T-cell (primary cell): ENCODE results near the gene EFCAB6. TPM values are rescaled to one million over a fixed set of nuclear protein-coding genes. Genes with fewer than 3 reads are reported as not detected.

ENCODE experiments used
- ATAC-seq, 4 experiments: fragments of 200-7000 bp in 3 of 4; fragments of 150-1000 bp in 1 of 4; cut with Tn5 transposase; replicated peaks in 1 of 4; 1 replicate in 3 of 4; 2 replicates in 1 of 4; pipeline ENCODE4 v1.10.0; 2021; ENCODE audit warnings: moderate library complexity in 3 of 4, mild to moderate bottlenecking in 2 of 4, moderate number of reproducible peaks in 1 of 4
- CTCF ChIA-PET, 2 donors: fragments of 300-600 bp; sonication (Branson Sonifier 250); formaldehyde crosslinking; loops; one replicate each; lab custom pipeline; 2022; ENCODE audit warnings: antibody characterized with exemption in 2 of 2; lab: Charles Lee
- POLR2A ChIA-PET, 2 donors: fragments of 300-600 bp; sonication (Branson Sonifier 250); formaldehyde crosslinking; loops; one replicate each; lab custom pipeline; 2022; ENCODE audit warnings: antibody characterized with exemption in 2 of 2; lab: Charles Lee
- DNase-seq, 35 experiments: peaks; one replicate each; pipeline versions ENCODE4 v3.0.0 to v3.0.0-alpha.2; 2013 to 2023
- H3K27ac ChIP-seq: one replicate; pipeline ENCODE4 v1.5.1; 2013; ENCODE audit warnings: low read length
- H3K27me3 ChIP-seq, 2 experiments: replicated peaks in 1 of 2; 1 replicate in 1 of 2; 2 replicates in 1 of 2; pipeline versions ENCODE4 v1.6.1 to v1.7.0; 2013; ENCODE audit warnings: low read length in 1 of 2, mixed read lengths in 1 of 2; ENCODE audit not compliant: control insufficient read depth in 2 of 2, insufficient read depth in 2 of 2; ENCODE audit errors: extremely low read depth in 1 of 2
- H3K36me3 ChIP-seq, 2 donors: 1 replicate in 1 of 2; 2 replicates in 1 of 2; pipeline versions ENCODE4 v1.6.1 to v1.7.0; 2013; ENCODE audit warnings: low read length in 1 of 2; ENCODE audit not compliant: control insufficient read depth in 2 of 2, insufficient read depth in 1 of 2; ENCODE audit errors: extremely low read depth in 1 of 2
- H3K4me1 ChIP-seq, 2 experiments: 1 replicate in 1 of 2; 2 replicates in 1 of 2; pipeline versions ENCODE4 v1.6.1 to v1.7.0; 2013; ENCODE audit warnings: low read length in 2 of 2, mixed read lengths in 1 of 2; ENCODE audit not compliant: insufficient read depth in 2 of 2, control insufficient read depth in 1 of 2; ENCODE audit errors: extremely low read depth in 1 of 2
- H3K4me3 ChIP-seq, 2 donors: 1 replicate in 1 of 2; 2 replicates in 1 of 2; pipeline versions ENCODE4 v1.5.1 to v1.7.0; 2013; ENCODE audit warnings: mild to moderate bottlenecking in 2 of 2, low read length in 1 of 2, moderate library complexity in 1 of 2; ENCODE audit not compliant: control insufficient read depth in 1 of 2; ENCODE audit errors: extremely low read depth in 1 of 2
- H3K9me3 ChIP-seq: 2 replicates; pipeline ENCODE4 v1.7.0; 2013
- H3K27ac Mint-ChIP-seq, 2 donors: one replicate each; pipeline ENCODE4 v1.8.0; 2020 to 2021; ENCODE audit warnings: mild to moderate bottlenecking in 2 of 2, mixed read lengths in 2 of 2
- H3K27me3 Mint-ChIP-seq, 2 donors: one replicate each; pipeline ENCODE4 v1.8.0; 2021 to 2022; ENCODE audit warnings: mixed read lengths in 2 of 2
- H3K36me3 Mint-ChIP-seq: one replicate; pipeline ENCODE4 v1.8.0; 2021; ENCODE audit warnings: mixed read lengths
- H3K4me1 Mint-ChIP-seq, 3 donors: one replicate each; pipeline ENCODE4 v1.8.0; 2020 to 2022; ENCODE audit warnings: mixed read lengths in 3 of 3, mild to moderate bottlenecking in 1 of 3
- H3K4me3 Mint-ChIP-seq, 3 donors: one replicate each; pipeline ENCODE4 v1.8.0; 2020 to 2022; ENCODE audit warnings: mild to moderate bottlenecking in 3 of 3, mixed read lengths in 3 of 3, moderate library complexity in 3 of 3
- H3K9me3 Mint-ChIP-seq, 3 donors: one replicate each; pipeline ENCODE4 v1.8.0; 2020 to 2022; ENCODE audit warnings: mixed read lengths in 3 of 3
- WGBS: methylation state at CpG from one replicate; pipeline ENCODE4 v1.1.5; 2013; ENCODE audit warnings: missing lambda C conversion rate; ENCODE audit not compliant: insufficient coverage; 5-methylcytosine and 5-hydroxymethylcytosine counted together
- total RNA-seq, 35 experiments: library from RNA in 6 of 35; stranded (reverse) in 6 of 35; fragments of 120-200 nt in 1 of 35; gene quantifications; one replicate each; pipeline versions ENCODE4 v1.2.1 to v1.2.4 and lab custom pipeline; 2013 to 2026

EFCAB6 gene
- total RNA-seq, 5 donors from 2014 or later (not counting 1 experiment from before 2014, with no cell fraction given) = 0.26 to 0.89 (median 0.53) TPM

DNA sequence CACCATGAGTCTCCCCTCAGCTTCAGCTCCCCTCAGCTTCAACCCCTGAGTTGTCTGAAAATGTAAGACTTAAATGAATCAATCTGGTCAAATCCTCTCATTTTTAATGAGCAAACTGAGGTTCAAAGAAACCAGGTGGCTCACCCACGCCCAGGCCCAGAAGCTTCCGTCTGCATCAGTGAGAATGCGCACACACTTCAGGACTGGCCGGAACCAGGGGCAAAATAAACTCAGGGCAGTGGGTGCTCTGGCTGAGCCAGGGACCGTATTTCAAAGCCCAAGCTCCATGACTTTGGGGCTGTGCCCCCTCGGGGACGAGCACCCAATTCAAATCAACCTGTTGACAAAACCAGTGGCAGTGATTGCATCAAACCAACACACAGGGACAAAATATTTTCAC, 47.1 kb upstream of the EFCAB6 start:
- 70% methylated on average over 6 of the region's 7 CpGs for WGBS
- H3K27ac ChIP-seq = no peak overlapping the region
- H3K27ac Mint-ChIP-seq = no peak overlapping the region
- H3K36me3 ChIP-seq = no peaks in the 10 kb centered on the region
- peaks cover 46 to 77% of the 10 kb centered on the region in 2 donors for H3K27me3 Mint-ChIP-seq
- H3K4me3 ChIP-seq = no peak overlapping the region
- H3K9me3 ChIP-seq = no peaks in the 10 kb centered on the region
- no peak for DNase-seq
- POLR2A ChIA-PET = no interaction called here
- no peak for ATAC-seq
- peaks cover 0 to 2% of the 10 kb centered on the region in 2 experiments for H3K4me1 ChIP-seq
- H3K27me3 ChIP-seq = peaks cover 14 to 63% of the 10 kb centered on the region in 2 experiments
- CTCF ChIA-PET = interaction anchor here in 1 of 2 donors (0.6 kb wide), 1 partner anchor 1014 kb away, joined by 3 read pairs; no protein-coding TSS in a partner anchor
- peaks cover 3 to 12% (median 3%) of the 10 kb centered on the region in 3 donors for H3K9me3 Mint-ChIP-seq
- peaks cover 0 to 8% (median 4%) of the 10 kb centered on the region in 3 donors for H3K4me1 Mint-ChIP-seq
- no peaks in the 10 kb centered on the region for H3K36me3 Mint-ChIP-seq
- no peak overlapping the region for H3K4me3 Mint-ChIP-seq

DNA sequence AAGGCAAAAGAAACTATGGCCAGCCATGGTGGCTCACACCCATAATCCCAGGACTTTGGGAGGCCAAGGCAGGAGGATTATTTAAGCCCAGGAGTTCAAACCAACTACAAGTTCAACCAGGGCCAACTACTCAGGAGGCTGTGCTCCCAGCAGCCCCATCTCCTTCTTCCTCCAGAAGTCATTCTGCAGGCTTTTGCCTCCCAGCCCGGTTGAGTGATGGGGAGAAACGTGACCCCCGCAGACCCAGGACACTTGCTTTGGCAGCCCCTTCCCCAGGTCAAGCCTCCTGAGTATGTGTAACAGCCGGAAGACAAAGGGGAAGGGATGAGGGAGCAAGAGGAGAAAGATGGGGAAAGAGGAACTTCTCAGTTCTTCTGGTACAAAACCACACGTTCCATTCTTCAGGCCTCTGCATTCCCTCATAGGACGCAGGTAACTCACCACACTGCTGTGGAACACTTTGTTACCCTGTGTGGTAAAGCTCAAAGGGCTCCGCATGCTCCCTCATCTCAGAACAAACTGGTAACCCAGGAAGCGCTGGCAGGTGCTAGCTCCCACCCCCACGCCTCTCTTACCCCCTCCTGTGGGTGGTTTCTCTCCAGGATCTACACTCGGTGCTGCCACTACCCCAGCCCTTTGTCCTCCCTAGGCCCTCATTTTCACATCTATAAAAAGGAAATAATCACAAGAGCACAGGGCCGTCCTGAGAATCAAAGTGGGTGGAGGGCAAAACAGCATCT, 46.2 kb upstream of the EFCAB6 start:
- ChIA-PET CTCF (interaction anchor here in 1 of 2 donors (0.6 kb wide), 1 partner anchor 1014 kb away, joined by 3 read pairs; no protein-coding TSS in a partner anchor), POLR2A (no interaction called here)
- no peak for ATAC-seq
- no peak overlapping the region for H3K4me3 Mint-ChIP-seq
- no peak overlapping the region for H3K27ac ChIP-seq
- H3K27ac Mint-ChIP-seq = no peak overlapping the region
- no peaks in the 10 kb centered on the region for H3K9me3 ChIP-seq
- H3K4me1 Mint-ChIP-seq = peaks cover 0 to 8% (median 4%) of the 10 kb centered on the region in 3 donors
- peaks cover 9 to 67% of the 10 kb centered on the region in 2 experiments for H3K27me3 ChIP-seq
- no peak overlapping the region for H3K4me3 ChIP-seq
- H3K27me3 Mint-ChIP-seq = peaks cover 38 to 75% of the 10 kb centered on the region in 2 donors
- 14% methylated on average over 4 of the region's 11 CpGs for WGBS
- H3K36me3 ChIP-seq = no peaks in the 10 kb centered on the region
- peaks cover 0 to 2% of the 10 kb centered on the region in 2 experiments for H3K4me1 ChIP-seq
- peaks cover 3 to 12% (median 3%) of the 10 kb centered on the region in 3 donors for H3K9me3 Mint-ChIP-seq
- no peak for DNase-seq
- no peaks in the 10 kb centered on the region for H3K36me3 Mint-ChIP-seq

DNA sequence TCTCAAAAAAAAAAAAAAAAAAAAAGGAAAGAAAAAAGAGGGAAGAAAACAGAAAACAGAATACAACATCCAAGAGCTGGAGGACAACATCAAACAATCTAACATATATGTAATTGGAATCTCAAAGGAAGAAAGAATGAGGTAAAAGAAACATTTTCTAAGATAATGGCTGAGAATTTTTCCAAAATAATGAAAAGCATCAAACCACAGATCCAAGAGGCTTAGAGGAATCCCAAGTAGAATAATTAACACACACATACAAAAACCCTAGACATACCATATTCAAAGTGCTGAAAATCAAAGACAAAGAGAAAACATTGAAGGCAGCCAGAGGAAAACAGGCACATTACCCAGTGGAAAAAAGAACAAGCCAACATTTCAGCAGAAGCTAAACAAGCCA, 45.3 kb upstream of the EFCAB6 start:
- H3K4me1 Mint-ChIP-seq = peaks cover 0 to 4% (median 3%) of the 10 kb centered on the region in 3 donors
- H3K27me3 Mint-ChIP-seq = peaks cover 37 to 71% of the 10 kb centered on the region in 2 donors
- H3K9me3 ChIP-seq = no peaks in the 10 kb centered on the region
- H3K36me3 ChIP-seq = no peaks in the 10 kb centered on the region
- peaks cover 3 to 12% (median 3%) of the 10 kb centered on the region in 3 donors for H3K9me3 Mint-ChIP-seq
- ChIA-PET CTCF (no interaction called here), POLR2A (no interaction called here)
- H3K27ac ChIP-seq = no peak overlapping the region
- no peaks in the 10 kb centered on the region for H3K36me3 Mint-ChIP-seq
- ATAC-seq (no peak), DNase-seq (no peak)
- H3K4me1 ChIP-seq = peaks cover 0 to 2% of the 10 kb centered on the region in 2 experiments
- no peak overlapping the region for H3K27ac Mint-ChIP-seq
- H3K4me3 Mint-ChIP-seq = no peak overlapping the region
- H3K4me3 ChIP-seq = no peak overlapping the region
- H3K27me3 ChIP-seq = peaks cover 5 to 68% of the 10 kb centered on the region in 2 experiments

DNA sequence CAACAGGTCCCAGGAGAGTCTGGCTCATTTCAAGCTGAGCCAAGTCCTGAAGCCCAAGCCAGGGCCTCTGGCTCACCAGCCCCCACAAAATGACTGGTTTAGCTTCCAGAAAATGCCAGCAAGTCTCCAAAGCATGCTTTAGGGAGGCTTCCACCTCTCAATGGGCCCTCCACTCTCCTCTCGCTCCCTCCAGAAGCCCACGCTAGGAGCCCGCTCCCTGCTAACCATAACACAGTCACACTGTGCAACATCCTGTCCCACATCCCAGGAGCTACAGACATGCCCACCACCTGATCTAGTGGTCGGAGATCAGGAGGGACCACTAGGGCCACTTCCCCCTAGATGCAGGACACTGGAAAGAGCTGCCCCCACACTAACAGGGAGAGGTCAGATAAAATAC, 43.3 kb upstream of the EFCAB6 start:
- ATAC-seq (no peak), DNase-seq (no peak)
- no peaks in the 10 kb centered on the region for H3K9me3 ChIP-seq
- WGBS = 94% methylated on average over 4 of the region's 4 CpGs
- no peaks in the 10 kb centered on the region for H3K36me3 ChIP-seq
- ChIA-PET CTCF (no interaction called here), POLR2A (no interaction called here)
- Mint-ChIP-seq H3K4me1 (no peaks in the 10 kb centered on the region), H3K36me3 (no peaks in the 10 kb centered on the region), H3K4me3 (no peak overlapping the region), H3K27me3 (peaks cover 30 to 68% of the 10 kb centered on the region in 2 donors), H3K27ac (no peak overlapping the region), H3K9me3 (peaks cover 3 to 12% (median 3%) of the 10 kb centered on the region in 3 donors)
- H3K4me3 ChIP-seq = no peak overlapping the region
- peaks cover 0 to 65% of the 10 kb centered on the region in 2 experiments for H3K27me3 ChIP-seq
- H3K4me1 ChIP-seq = no peaks in the 10 kb centered on the region
- H3K27ac ChIP-seq = no peak overlapping the region

DNA sequence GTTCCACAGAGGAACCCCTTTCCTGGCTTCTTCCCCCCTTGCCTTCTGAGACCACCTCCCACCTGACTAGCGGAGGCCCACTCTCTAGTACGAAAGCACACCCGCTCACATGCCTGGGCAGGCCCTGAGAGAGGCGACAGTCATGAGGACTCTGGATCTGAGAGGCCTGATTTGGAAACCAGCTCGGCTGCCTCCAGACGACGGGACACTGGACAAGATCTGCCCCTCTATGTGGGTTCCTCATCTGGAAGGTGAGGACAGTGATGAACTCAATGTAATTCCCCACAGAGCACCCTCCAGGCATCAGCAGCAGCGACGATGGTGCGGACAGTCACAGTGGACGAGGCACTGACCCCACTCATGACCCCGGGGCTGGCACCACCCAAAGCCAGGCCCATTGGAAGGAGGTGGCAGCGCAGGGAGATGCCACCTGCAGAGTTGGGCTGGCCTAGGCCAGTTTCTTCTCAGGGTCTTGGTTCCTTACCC, 42.7 kb upstream of the EFCAB6 start:
- peaks cover 3 to 12% (median 3%) of the 10 kb centered on the region in 3 donors for H3K9me3 Mint-ChIP-seq
- H3K4me3 ChIP-seq = no peak overlapping the region
- H3K27ac ChIP-seq = no peak overlapping the region
- no peaks in the 10 kb centered on the region for H3K9me3 ChIP-seq
- no peaks in the 10 kb centered on the region for H3K4me1 ChIP-seq
- no peaks in the 10 kb centered on the region for H3K4me1 Mint-ChIP-seq
- no peak overlapping the region for H3K4me3 Mint-ChIP-seq
- peaks cover 0 to 62% of the 10 kb centered on the region in 2 experiments for H3K27me3 ChIP-seq
- no peak for ATAC-seq
- ChIA-PET CTCF (no interaction called here), POLR2A (no interaction called here)
- no peak overlapping the region for H3K27ac Mint-ChIP-seq
- DNase-seq = no peak
- 94% methylated on average over 10 of the region's 13 CpGs for WGBS
- H3K27me3 Mint-ChIP-seq = peaks cover 30 to 67% of the 10 kb centered on the region in 2 donors
- H3K36me3 ChIP-seq = no peaks in the 10 kb centered on the region
- H3K36me3 Mint-ChIP-seq = no peaks in the 10 kb centered on the region

DNA sequence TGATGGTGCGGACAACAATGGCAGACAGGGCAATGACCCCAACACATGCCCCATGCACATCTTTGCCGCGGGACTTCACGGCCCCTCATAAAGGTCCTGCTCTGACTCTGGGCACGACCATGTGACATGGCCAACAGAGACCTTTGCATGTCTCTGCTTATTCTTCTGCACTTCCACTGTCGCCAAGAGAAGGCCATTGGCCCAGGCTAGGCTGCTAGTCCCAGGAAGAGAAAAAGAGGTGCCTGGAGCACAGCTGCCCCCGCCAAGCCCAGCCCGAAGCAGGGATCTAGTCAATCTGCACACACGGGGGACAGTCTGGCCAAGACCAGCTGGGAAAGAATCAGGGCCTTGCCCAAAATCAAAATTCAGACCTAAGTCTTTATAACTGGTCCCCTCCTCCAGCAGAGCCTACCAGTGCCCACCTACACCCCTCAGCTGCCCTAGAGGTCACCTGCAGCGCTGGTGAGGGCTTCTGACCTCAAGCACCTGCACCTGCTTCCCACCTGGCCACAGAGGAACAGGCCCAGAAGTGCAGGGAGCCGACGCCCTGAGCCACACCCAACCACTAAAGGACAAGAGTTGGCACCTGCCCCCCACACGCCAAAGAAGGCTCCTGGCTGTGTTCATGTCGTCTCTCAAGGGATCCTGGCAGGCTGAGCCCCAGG, 42.1 kb upstream of the EFCAB6 start:
- Mint-ChIP-seq H3K36me3 (no peaks in the 10 kb centered on the region), H3K27ac (no peak overlapping the region), H3K27me3 (peaks cover 30 to 65% of the 10 kb centered on the region in 2 donors), H3K9me3 (peaks cover 3 to 12% (median 3%) of the 10 kb centered on the region in 3 donors), H3K4me3 (no peak overlapping the region), H3K4me1 (no peaks in the 10 kb centered on the region)
- DNase-seq (no peak), ATAC-seq (no peak)
- Histone ChIP-seq H3K4me3 (no peak overlapping the region), H3K4me1 (no peaks in the 10 kb centered on the region), H3K36me3 (no peaks in the 10 kb centered on the region), H3K27ac (no peak overlapping the region), H3K9me3 (no peaks in the 10 kb centered on the region), H3K27me3 (peaks cover 0 to 60% of the 10 kb centered on the region in 2 experiments)
- ChIA-PET POLR2A (no interaction called here), CTCF (no interaction called here)
- WGBS = 73% methylated on average over 11 of the region's 14 CpGs
